SH-SY5Y (cell line): ENCODE measurements around the gene ANKDD1A.

ENCODE experiments used
- GATA2 ChIP-seq: IDR thresholded peaks from 2 replicates; pipeline ENCODE4 v1.6.1; 2011; ENCODE audit warnings: mild to moderate bottlenecking, low read depth, low read length
- GATA3 ChIP-seq: IDR thresholded peaks from 2 replicates; pipeline ENCODE4 v1.6.1; 2011; ENCODE audit warnings: low read depth, mild to moderate bottlenecking, low read length, moderate library complexity

- TF ChIP-seq GATA3: no peak
- no peak for TF ChIP-seq GATA2
These were observed 33.0 kb upstream of the ANKDD1A start for GRCh38 chr15:64878705-64879104.
